Measurements from ENCODE around the gene SPINK9. TPM values are rescaled to one million over a fixed set of nuclear protein-coding genes. Genes with fewer than 3 reads are reported as not detected.

The SPINK9 gene
- total RNA-seq, 1 donor from 2014 or later: not detected

DNA sequence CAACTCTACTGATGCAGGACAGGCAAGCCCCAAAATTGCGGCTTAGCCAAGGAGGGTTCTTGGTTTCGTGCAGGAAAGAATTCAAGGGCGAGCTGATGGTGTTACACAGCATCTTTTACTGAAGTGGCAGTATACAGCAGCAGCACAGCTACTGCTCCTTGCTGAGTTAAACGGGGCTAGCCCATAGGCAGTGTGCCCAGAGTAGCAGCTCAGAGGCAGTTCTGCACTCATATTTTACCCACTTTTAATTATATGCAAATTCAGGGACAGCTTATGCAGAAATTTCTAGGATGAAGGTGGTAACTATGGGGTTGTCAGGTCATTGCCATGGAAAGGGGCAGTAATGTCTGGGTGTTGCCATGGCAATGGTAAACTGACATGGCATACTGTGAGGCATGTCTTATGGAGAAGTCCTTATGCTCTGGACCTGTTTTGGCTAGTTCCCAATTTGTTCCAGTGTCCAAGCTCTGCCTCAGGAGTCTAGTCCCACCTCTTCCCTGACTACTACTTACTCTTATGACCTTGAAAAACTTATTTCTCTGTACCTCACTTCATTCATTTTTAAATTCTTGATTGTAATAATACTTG, 2.0 kb upstream of the SPINK9 start:
- TF ChIP-seq, protein P1, sequence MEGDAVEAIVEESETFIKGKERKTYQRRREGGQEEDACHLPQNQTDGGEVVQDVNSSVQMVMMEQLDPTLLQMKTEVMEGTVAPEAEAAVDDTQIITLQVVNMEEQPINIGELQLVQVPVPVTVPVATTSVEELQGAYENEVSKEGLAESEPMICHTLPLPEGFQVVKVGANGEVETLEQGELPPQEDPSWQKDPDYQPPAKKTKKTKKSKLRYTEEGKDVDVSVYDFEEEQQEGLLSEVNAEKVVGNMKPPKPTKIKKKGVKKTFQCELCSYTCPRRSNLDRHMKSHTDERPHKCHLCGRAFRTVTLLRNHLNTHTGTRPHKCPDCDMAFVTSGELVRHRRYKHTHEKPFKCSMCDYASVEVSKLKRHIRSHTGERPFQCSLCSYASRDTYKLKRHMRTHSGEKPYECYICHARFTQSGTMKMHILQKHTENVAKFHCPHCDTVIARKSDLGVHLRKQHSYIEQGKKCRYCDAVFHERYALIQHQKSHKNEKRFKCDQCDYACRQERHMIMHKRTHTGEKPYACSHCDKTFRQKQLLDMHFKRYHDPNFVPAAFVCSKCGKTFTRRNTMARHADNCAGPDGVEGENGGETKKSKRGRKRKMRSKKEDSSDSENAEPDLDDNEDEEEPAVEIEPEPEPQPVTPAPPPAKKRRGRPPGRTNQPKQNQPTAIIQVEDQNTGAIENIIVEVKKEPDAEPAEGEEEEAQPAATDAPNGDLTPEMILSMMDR (conservative IDR thresholded peaks at IDR 0.05): no peak
- Mint-ChIP-seq H3K4me3 (no peak overlapping the region), H3K9me3 (no peaks in the 10 kb centered on the region), H3K36me3 (peaks cover 4% of the 10 kb centered on the region), H3K4me1 (ENCODE audit: unreplicated experiment) (no peaks in the 10 kb centered on the region), H3K27ac (no peak overlapping the region), H3K27me3 (no peaks in the 10 kb centered on the region)
- DNase-seq (ENCODE audit: extremely low spot score, unreplicated experiment): no peak

DNA sequence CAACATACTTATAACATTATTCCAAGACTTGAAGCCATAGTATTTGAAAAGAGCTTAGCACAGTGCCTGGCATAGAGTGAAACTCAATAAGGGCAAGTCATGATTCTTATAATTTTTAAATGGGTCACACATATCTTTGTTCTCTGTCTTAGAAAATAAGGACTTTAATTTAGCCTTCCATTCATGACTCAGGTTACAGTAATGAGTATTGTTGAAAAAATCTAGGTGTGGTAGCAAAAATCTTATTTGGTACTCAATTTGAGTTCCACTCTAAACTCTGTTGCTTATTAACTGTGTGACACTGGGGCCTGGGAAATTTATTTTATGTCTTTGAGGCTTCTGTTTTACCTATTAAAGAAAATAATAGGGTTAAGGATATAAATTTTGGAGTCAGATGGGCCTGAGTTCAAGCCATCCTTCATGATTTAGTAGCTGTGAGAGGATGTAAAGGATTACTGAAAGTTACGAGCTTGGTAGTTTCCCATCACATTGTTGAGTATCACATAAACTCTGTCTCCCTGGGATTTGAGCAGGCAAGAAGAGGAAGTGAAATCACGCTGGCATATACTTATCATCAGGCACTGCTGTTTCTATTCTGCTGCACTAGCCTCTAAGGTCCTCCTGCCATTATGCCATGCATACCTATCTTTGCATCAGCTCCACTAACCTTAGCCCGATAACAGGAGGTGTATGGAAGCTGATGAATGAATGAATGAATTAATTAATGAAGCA, 1.5 kb downstream of the SPINK9 start:
- H3K27me3 Mint-ChIP-seq: no peaks in the 10 kb centered on the region
- peak overlapping the region; percentile 72 for H3K27ac Mint-ChIP-seq
- no peaks in the 10 kb centered on the region for H3K36me3 Mint-ChIP-seq
- TF ChIP-seq, protein P1 (conservative IDR thresholded peaks at IDR 0.05): no peak
- no peaks in the 10 kb centered on the region for H3K4me1 Mint-ChIP-seq (ENCODE audit: unreplicated experiment)
- no peak for DNase-seq (ENCODE audit: extremely low spot score, unreplicated experiment)
- peaks cover 2% of the 10 kb centered on the region for H3K9me3 Mint-ChIP-seq
- H3K4me3 Mint-ChIP-seq: no peak overlapping the region

DNA sequence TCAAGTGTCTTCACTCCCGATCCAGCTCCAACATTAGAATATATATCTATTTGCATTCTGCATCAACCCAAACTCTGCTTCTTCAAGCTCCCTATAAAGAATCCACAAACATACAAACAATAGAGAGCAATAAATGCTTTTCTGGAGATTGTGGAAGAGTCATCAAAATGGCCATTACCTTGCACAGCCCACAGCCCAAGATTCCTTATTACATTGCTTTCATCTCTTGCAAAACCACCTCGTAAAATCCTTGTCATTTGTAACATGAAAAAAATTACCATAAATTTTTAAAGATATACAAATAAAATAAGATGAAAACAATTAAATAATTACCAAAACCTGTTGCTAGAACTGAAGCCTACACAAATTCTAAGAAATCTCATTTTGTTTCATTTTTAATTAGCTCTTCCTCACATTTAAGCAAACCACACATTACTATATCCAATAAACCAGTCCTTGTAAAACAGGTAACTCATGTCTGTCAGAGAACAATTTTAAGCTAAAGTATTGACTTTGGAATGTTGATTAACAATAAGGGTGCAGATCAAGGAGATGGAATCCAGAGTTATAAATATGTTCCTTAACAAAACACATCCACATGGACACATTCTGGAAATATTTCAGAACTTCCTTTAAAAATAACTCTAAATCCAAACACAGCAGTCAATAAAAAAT, 7.1 kb downstream of the SPINK9 start:
- peak overlapping the region; percentile 26 for H3K4me3 Mint-ChIP-seq
- no peaks in the 10 kb centered on the region for H3K4me1 Mint-ChIP-seq (ENCODE audit: unreplicated experiment)
- H3K9me3 Mint-ChIP-seq: peaks cover 4% of the 10 kb centered on the region
- no peaks in the 10 kb centered on the region for H3K36me3 Mint-ChIP-seq
- H3K27ac Mint-ChIP-seq: peak overlapping the region; percentile 100
- DNase-seq (ENCODE audit: extremely low spot score, unreplicated experiment): no peak
- TF ChIP-seq, protein P1 (conservative IDR thresholded peaks at IDR 0.05): no peak
- no peaks in the 10 kb centered on the region for H3K27me3 Mint-ChIP-seq

DNA sequence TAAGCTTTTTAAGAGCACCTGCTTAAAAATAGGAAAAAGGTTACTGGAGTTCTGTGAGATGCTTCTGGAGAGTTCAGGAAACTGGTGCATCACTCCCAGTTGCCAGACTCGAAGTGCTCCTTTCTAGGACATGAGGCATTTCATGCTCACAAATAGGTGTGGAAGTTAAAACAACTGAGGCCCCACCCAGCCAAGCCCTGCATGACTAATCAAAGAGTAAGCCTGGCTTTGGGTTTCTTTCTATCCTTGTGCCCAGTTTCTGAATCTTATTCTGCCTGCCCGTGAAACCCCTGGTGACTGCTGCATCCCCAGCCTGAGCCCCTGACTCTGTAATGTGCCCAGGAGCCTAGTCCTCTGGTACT, 7.7 kb downstream of the SPINK9 start:
- Mint-ChIP-seq H3K27me3 (no peaks in the 10 kb centered on the region), H3K4me1 (ENCODE audit: unreplicated experiment) (no peaks in the 10 kb centered on the region), H3K4me3 (peak overlapping the region; percentile 56), H3K27ac (peak overlapping the region; percentile 100), H3K36me3 (no peaks in the 10 kb centered on the region), H3K9me3 (peaks cover 4% of the 10 kb centered on the region)
- TF ChIP-seq, protein P1 (conservative IDR thresholded peaks at IDR 0.05): no peak
- no peak for DNase-seq (ENCODE audit: extremely low spot score, unreplicated experiment)

DNA sequence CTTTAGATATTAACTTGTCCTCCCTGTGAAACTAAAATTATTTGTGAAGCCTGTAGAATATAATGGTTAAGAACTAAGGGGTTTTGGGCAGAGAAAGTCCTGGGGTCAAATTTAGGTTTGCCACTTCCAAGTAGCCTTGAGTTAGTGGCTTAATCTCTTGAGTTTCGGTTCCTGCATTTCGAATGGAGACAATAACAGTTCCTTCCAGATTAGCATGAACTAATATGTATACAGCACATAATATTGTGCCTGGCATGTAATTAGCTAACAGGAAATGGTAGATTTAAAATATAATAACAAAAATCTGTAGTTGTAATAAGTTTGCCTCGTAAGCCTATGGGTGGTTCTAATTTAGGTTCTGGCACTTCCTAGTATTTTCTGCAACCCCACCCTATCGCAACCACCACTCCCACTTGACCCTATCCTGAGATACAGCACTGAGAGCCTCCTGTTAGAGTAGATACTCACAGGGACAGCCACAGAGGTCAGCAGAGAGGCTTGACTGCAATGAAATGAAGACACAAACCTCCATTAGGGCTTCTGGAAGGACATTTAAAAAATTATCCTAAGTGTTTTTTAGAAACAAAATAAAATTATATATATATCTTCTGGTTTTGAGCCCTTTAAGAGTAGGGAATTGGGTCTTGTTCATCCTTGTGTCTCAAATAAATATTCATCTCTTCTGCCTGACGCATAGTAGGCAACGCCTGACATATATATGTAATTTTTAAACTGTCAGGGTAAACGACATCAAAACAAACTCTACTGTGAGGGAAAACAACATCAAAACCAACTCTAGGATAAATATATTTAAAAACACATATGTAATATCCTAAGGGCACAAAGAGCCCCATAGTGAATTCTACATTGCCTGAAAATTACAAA, 8.5 kb downstream of the SPINK9 start:
- Mint-ChIP-seq H3K27me3 (no peaks in the 10 kb centered on the region), H3K27ac (peak overlapping the region; percentile 100), H3K36me3 (no peaks in the 10 kb centered on the region), H3K4me3 (peak overlapping the region; percentile 56), H3K9me3 (peaks cover 4% of the 10 kb centered on the region), H3K4me1 (ENCODE audit: unreplicated experiment) (no peaks in the 10 kb centered on the region)
- no peak for DNase-seq (ENCODE audit: extremely low spot score, unreplicated experiment)
- TF ChIP-seq, protein P1 (conservative IDR thresholded peaks at IDR 0.05): no peak
